Astrocyte of the cerebellum (primary cell): Measurements from ENCODE around the gene NRK.
"Not testable (repeated sequence)": the region's sequence is repeated elsewhere in the genome, so short reads cannot be mapped to it uniquely, and the experiment has no call there.

Experiments
- DNase-seq: peaks from one replicate; pipeline ENCODE4 v3.0.0-alpha.2; 2011; ENCODE audit warnings: low read depth
- H3K4me3 ChIP-seq: 2 replicates; pipeline ENCODE4 v1.5.1; 2011; ENCODE audit warnings: mild to moderate bottlenecking, low read depth, low read length, moderate library complexity
- CTCF ChIP-seq: IDR thresholded peaks from 2 replicates; pipeline ENCODE4 v1.5.1; 2012; ENCODE audit warnings: low read length, low read depth, moderate library complexity, mild to moderate bottlenecking; ENCODE audit errors: missing control alignments
- in situ Hi-C: cut with HindIII; loops from 2 replicates; pipeline ENCODE4 v1.10.0; 2017; ENCODE audit warnings: low sequenced_read_pairs

NRK gene

DNA sequence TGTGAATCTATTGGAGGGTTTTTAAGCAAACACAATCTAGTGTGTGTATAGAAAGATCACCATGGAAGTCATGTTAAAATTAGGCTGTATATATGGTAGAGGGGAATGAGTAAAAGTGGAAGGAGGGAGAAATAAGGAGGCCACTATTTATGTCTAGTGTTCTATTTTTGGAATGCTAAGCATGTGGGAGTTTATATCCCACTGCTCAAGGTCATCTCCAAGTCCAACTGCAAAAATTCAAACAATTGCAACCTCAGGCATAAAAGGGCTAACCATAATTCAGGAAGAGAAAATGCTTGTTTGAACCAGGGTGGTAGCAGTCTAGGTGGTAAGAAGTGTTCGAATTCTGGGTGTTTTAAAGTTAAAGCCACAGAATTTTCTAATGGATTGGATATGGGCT, 177.0 kb downstream of the NRK start:
- H3K4me3 ChIP-seq: no peak overlapping the region
- in situ Hi-C loops: no loop called here
- DNase-seq: no peak
- TF ChIP-seq CTCF: no peak

- in situ Hi-C loops: no loop called here
Observed at GRCh38 chrX:106000203-106000602, 177.9 kb downstream of the NRK start.

GRCh38 chrX:106000609-106001008, 178.3 kb downstream of the NRK start:
- DNase-seq, H3K4me3 ChIP-seq, in situ Hi-C loops: not testable (repeated sequence)

More at GRCh38 chrX:106000203-106000602, 177.9 kb downstream of the NRK start:
- TF ChIP-seq CTCF: no peak
- no peak overlapping the region for H3K4me3 ChIP-seq
- no peak for DNase-seq

DNA sequence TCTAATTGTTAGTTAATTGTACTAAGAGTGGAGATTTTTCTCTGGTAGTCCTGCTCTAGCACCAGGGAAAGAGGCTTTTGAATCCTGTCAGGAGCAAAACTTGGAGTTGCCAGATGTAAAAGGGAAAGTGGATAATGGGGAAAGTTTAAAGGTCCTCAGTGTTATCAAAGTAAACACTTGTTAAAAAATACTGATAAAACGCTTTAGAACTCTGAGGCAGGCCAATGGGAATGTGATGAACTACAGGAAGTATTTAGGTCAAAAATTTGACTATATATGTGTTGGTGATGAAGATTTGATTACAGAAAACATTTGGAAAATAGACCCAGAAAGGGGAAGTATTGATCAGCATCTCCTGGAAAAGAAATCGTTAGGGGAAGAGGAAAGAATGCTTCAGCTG, 183.3 kb downstream of the NRK start:
- in situ Hi-C loops: no loop called here
- TF ChIP-seq CTCF: no peak
- H3K4me3 ChIP-seq: no peak overlapping the region
- DNase-seq: no peak

DNA sequence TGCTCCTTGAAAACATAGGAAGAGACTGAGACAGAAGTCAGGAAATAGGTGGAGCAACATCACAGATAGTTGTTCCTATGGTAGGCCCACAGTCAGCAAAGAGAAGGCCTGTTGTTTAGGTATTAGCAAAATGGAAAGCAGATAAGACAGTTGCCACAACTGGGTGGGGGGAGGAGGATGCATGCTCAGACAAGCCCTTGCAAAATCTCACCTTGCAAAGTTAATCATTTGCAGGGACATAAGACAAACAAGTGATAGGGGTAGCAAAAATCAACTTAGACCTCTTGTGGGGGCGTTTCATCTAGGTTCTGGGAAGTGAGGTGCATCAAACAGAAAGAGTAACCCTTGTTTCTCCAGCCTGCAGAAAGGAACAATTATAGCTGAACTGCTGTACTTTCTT, 185.5 kb downstream of the NRK start:
- no peak for DNase-seq

More for the DNA sequence above, 185.5 kb downstream of the NRK start:
- no peak for TF ChIP-seq CTCF
- H3K4me3 ChIP-seq: no peak overlapping the region
- in situ Hi-C loops: no loop called here
